ENCODE results near the gene MTG2. TPM values are rescaled to one million over a fixed set of nuclear protein-coding genes. Genes with fewer than 3 reads are reported as not detected.

Gene MTG2
- total RNA-seq, 1 donor from 2014 or later = 24.0 TPM

DNA sequence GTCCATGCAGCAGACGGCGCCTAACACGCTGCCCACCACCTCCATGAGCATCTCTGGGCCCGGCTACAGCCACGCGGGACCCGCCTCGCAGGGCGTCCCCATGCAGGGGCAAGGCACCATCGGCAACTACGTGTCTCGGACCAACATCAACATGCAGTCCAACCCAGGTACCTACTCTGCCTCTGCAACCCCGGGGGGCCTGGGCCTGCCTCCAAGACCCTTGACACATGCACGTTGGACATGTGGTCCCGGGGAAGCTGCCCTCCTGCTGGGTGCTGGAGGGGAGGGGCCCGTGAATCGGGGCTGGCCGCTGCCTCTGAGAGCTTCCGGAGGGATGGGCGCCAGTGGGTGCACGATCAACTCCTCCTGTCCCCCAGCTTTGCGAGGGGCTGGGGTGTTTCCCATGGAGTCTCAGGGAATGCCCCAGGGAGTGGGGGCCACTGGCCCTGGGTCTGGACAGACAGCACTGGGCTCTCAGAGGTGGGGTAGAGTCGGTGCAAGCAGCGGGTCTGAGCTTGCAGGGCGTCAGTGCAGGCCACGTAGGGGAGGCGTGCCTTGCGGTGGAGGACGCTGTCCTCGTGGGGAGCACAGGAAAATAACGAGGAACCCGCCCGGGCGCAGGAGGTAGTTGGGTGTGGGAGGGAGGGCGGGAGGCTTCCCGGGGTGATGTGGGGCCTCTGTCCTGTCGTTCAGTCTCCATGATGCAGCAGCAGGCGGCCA, 19.9 kb upstream of the MTG2 start:
- FAIRE-seq = no peak

DNA sequence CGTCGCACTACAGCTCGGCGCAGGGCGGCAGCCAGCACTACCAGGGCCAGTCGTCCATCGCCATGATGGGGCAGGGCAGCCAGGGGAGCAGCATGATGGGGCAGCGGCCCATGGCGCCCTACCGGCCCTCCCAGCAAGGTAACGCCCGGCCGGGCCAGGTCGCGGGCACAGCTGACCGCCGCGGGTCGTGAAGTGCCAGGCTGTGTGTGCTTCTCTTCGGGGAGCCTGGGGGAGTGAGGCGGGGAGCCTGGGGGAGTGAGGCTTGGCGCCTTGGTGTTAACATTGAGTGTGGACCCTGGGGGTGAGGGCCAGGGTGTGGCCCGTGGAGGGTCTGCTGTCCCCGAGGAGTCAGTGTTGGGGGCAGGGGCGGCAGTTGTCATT, 19.4 kb upstream of the MTG2 start:
- TF ChIP-seq, protein P1, sequence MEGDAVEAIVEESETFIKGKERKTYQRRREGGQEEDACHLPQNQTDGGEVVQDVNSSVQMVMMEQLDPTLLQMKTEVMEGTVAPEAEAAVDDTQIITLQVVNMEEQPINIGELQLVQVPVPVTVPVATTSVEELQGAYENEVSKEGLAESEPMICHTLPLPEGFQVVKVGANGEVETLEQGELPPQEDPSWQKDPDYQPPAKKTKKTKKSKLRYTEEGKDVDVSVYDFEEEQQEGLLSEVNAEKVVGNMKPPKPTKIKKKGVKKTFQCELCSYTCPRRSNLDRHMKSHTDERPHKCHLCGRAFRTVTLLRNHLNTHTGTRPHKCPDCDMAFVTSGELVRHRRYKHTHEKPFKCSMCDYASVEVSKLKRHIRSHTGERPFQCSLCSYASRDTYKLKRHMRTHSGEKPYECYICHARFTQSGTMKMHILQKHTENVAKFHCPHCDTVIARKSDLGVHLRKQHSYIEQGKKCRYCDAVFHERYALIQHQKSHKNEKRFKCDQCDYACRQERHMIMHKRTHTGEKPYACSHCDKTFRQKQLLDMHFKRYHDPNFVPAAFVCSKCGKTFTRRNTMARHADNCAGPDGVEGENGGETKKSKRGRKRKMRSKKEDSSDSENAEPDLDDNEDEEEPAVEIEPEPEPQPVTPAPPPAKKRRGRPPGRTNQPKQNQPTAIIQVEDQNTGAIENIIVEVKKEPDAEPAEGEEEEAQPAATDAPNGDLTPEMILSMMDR (IDR thresholded peaks at IDR 0.05; ENCODE audit: insufficient read depth, low read length, severe bottlenecking) = no peak
- Histone ChIP-seq H3K36me3 (ENCODE audit: control insufficient read depth, insufficient read depth, low read length) (peaks cover 31% of the 10 kb centered on the region), H3K27me3 (ENCODE audit: control insufficient read depth, insufficient read depth, low read length) (no peaks in the 10 kb centered on the region), H3K4me3 (ENCODE audit: low read depth, low read length) (no peak overlapping the region)
- DNase-seq (ENCODE audit: low read depth) (no peak), FAIRE-seq (no peak)

More for the DNA sequence above, 19.9 kb upstream of the MTG2 start:
- no peak for DNase-seq (ENCODE audit: low read depth)
- no peaks in the 10 kb centered on the region for H3K27me3 ChIP-seq (ENCODE audit: control insufficient read depth, insufficient read depth, low read length)
- no peak overlapping the region for H3K4me3 ChIP-seq (ENCODE audit: low read depth, low read length)
- TF ChIP-seq, protein P1 (IDR thresholded peaks at IDR 0.05; ENCODE audit: insufficient read depth, low read length, severe bottlenecking) = no peak
- H3K36me3 ChIP-seq (ENCODE audit: control insufficient read depth, insufficient read depth, low read length) = peaks cover 31% of the 10 kb centered on the region

DNA sequence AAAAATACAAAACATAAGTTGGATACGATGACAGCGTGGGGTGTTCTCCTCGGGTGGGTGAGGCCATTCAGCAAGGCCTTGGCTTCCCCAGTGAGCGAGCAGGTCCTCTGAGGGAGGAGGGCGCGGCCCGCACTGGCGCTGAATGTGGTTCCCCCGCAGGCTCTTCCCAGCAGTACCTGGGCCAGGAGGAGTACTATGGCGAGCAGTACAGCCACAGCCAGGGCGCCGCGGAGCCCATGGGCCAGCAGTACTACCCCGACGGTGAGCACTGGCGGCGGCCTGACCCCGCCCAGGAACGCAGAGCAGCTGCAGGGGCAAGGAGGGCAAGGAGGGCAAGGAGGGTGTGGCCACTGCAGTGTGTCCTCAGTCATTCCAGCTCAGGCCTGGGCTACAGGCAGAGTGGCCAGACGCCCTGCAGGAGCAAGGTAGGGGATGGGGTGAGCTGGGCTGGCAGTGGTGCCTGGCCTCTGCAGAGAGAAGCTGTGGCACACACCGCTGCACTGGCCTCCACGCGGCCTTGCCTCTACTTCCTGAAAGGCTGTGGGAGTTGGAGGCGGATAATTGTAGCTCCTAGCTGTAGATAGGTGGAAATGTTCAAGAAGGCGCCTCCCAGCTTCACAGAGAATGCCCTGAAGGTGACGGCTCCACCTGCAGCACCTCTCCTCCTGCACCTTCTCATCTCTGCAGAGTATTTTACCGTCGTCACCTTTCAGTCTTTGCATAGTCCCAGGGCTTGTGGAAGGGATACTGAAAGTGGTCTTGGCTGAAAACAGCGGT, 18.7 kb upstream of the MTG2 start:
- TF ChIP-seq, protein P1 (IDR thresholded peaks at IDR 0.05; ENCODE audit: insufficient read depth, low read length, severe bottlenecking) = no peak
- Histone ChIP-seq H3K36me3 (ENCODE audit: control insufficient read depth, insufficient read depth, low read length) (peaks cover 32% of the 10 kb centered on the region), H3K27me3 (ENCODE audit: control insufficient read depth, insufficient read depth, low read length) (no peaks in the 10 kb centered on the region), H3K4me3 (ENCODE audit: low read depth, low read length) (no peak overlapping the region)
- DNase-seq (ENCODE audit: low read depth) (no peak), FAIRE-seq (no peak)

DNA sequence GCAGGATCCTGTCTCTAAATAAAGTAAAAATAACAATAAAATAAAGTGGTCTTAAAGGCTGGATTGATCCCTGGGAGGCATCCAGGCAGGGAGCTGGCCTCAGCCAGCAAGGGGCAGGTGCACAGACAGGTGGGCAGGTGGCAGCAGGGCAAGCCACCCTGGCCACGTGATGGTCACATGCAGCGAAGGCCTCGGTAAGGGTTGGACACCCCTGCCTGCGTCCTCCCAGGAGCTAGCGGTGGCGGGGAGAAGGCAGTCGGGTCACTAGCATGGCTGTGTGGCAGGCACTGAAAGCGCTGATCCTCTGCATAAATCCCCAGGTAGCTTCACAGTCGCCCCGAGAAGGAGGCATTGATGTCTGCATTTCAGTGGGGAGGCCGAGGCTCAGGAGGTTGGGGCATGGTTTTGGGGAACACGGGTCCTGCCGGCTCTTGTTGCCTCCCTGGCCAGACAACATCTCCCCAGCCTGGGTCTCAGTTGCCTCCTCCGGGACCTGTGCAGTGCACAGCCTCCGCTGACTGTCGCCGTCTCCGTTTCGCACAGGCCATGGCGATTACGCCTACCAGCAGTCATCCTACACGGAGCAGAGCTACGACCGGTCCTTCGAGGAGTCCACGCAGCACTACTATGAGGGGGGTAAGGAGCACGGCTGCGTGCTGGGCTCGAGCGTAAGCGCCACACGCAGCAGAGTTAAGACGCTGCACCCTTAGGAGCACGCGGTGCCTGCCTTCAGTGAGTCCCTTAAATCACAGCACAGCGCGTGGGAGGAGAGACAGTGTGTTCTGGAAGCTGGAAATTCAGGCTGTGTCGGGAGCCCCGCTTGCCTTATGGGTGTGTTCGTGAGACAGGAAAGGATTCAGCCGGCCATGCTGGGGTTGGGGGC, 17.7 kb upstream of the MTG2 start:
- FAIRE-seq (no peak), DNase-seq (ENCODE audit: low read depth) (no peak)
- Histone ChIP-seq H3K27me3 (ENCODE audit: control insufficient read depth, insufficient read depth, low read length) (no peaks in the 10 kb centered on the region), H3K4me3 (ENCODE audit: low read depth, low read length) (no peak overlapping the region), H3K36me3 (ENCODE audit: control insufficient read depth, insufficient read depth, low read length) (peaks cover 32% of the 10 kb centered on the region)
- TF ChIP-seq, protein P1 (IDR thresholded peaks at IDR 0.05; ENCODE audit: insufficient read depth, low read length, severe bottlenecking) = no peak

DNA sequence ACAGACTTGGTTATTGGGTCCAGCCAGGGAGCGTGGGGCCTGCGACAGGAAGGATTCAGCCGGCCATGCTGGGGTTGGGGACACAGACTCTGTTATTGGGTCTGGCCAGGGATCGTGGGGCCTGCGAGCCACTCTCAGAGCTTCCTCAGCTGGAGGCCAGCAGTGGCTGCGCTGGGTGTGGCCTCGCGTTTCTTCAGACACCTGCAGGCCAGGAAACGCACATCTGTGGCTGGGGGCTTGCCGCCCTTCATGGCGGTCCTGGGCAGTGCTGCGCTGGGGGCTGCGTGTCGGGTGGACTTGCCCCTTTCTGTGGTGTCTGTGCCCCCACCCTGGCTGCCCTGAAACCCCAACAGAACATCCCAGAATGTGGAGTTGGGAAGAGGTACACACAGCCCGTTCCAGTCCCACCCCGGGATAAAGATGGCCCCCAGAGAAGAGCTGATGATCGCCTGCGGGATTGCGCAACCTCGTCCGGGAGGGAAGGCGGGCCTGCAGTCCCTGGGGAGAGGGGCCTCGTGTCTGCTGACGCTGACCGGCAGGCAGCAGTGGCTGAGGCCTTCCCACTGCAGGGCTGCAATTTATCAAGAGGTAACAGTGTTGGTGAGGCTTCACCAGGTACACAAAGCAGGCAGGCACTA, 16.9 kb upstream of the MTG2 start:
- no peak for FAIRE-seq
- TF ChIP-seq, protein P1 (IDR thresholded peaks at IDR 0.05; ENCODE audit: insufficient read depth, low read length, severe bottlenecking) = no peak
- DNase-seq (ENCODE audit: low read depth) = no peak
- H3K4me3 ChIP-seq (ENCODE audit: low read depth, low read length) = no peak overlapping the region
- no peaks in the 10 kb centered on the region for H3K27me3 ChIP-seq (ENCODE audit: control insufficient read depth, insufficient read depth, low read length)
- peaks cover 32% of the 10 kb centered on the region for H3K36me3 ChIP-seq (ENCODE audit: control insufficient read depth, insufficient read depth, low read length)

All from bronchial epithelial cell (primary cell).